HG03342 (cell line): ENCODE data around the gene TTC39C.
"Not testable (repeated sequence)": the region's sequence is repeated elsewhere in the genome, so short reads cannot be mapped to it uniquely, and the experiment has no call there.

Experiments used
- ATAC-seq: cut with Tn5 transposase; IDR thresholded peaks from one replicate; pipeline ENCODE4 v1.9.1; 2021; ENCODE audit warnings: mild to moderate bottlenecking, moderate library complexity; ENCODE audit not compliant: unreplicated experiment

Gene TTC39C

GRCh38 chr18:24120676-24121075 is 106.1 kb downstream of the TTC39C start:
- no peak for ATAC-seq

- no peak for ATAC-seq
Measured at GRCh38 chr18:24121625-24122024, 107.1 kb downstream of the TTC39C start.

GRCh38 chr18:24126155-24126961 is 111.8 kb downstream of the TTC39C start:
- ATAC-seq: no peak

GRCh38 chr18:24127735-24128134 is 113.2 kb downstream of the TTC39C start:
- ATAC-seq: no peak

- no peak for ATAC-seq
Measured at GRCh38 chr18:24128700-24129099, 114.1 kb downstream of the TTC39C start.

- ATAC-seq: no peak
Measured at GRCh38 chr18:24130494-24130893, 115.9 kb downstream of the TTC39C start.

GRCh38 chr18:24136967-24137373 is 122.4 kb downstream of the TTC39C start:
- no peak for ATAC-seq

GRCh38 chr18:24138409-24138788 is 123.8 kb downstream of the TTC39C start:
- ATAC-seq: no peak

GRCh38 chr18:24138789-24139616 is 124.4 kb downstream of the TTC39C start, which contains the start of gene CABYR:
Gene CABYR, plus strand, starts transcription at chr18:24139062. Its CDS starts 4,053 bp downstream, at chr18:24143115.
- ATAC-seq: peak; percentile 91

- ATAC-seq: no peak
Measured at GRCh38 chr18:24140697-24141096, 126.1 kb downstream of the TTC39C start.

- no peak for ATAC-seq
Measured at GRCh38 chr18:24142376-24142775, 127.8 kb downstream of the TTC39C start.

- ATAC-seq: not testable (repeated sequence)
Measured at GRCh38 chr18:24149591-24149990, 135.0 kb downstream of the TTC39C start.

- ATAC-seq: no peak
Measured at GRCh38 chr18:24153397-24153796, 138.8 kb downstream of the TTC39C start.

GRCh38 chr18:24157855-24158254 is 143.3 kb downstream of the TTC39C start:
- ATAC-seq: no peak

- no peak for ATAC-seq
Measured at GRCh38 chr18:24160086-24160485, 145.5 kb downstream of the TTC39C start.

- ATAC-seq: no peak
Measured at GRCh38 chr18:24161304-24161703, 146.8 kb downstream of the TTC39C start.

- no peak for ATAC-seq
Measured at GRCh38 chr18:24168496-24168895, 153.9 kb downstream of the TTC39C start.

- ATAC-seq: no peak
Measured at GRCh38 chr18:24170360-24170759, 155.8 kb downstream of the TTC39C start.

GRCh38 chr18:24173997-24174396 is 159.4 kb downstream of the TTC39C start:
- no peak for ATAC-seq

GRCh38 chr18:24176727-24177416 is 162.3 kb downstream of the TTC39C start:
- ATAC-seq: peak; percentile 85

- ATAC-seq: no peak
Measured at GRCh38 chr18:24177499-24178133, 163.1 kb downstream of the TTC39C start.
